Stimulated activated naive CD8-positive, alpha-beta T cell treated with anti-CD3 and anti-CD28 coated beads, Interleukin-15, amount 100 ng/mL, for 72 hours (primary cell): ENCODE measurements around the gene ATG12.

Experiments used
- ATAC-seq: fragments of 150-1000 bp; cut with Tn5 transposase; 2 replicates; pipeline ENCODE4 v1.10.0; 2021; ENCODE audit warnings: mild to moderate bottlenecking, moderate library complexity
- DNase-seq, 2 donors: peaks; one replicate each; pipeline ENCODE4 v3.0.0; 2021 to 2022
- H3K27ac Mint-ChIP-seq, 2 donors: one replicate each; pipeline ENCODE4 v1.8.0; 2022; ENCODE audit warnings: mild to moderate bottlenecking in 2 of 2, mixed read lengths in 2 of 2, moderate library complexity in 2 of 2
- H3K27me3 Mint-ChIP-seq: one replicate; pipeline ENCODE4 v1.8.0; 2022; ENCODE audit warnings: mixed read lengths
- H3K4me1 Mint-ChIP-seq: one replicate; pipeline ENCODE4 v1.8.0; 2022; ENCODE audit warnings: mild to moderate bottlenecking, mixed read lengths
- H3K4me3 Mint-ChIP-seq, 2 donors: one replicate each; pipeline ENCODE4 v1.8.0; 2022; ENCODE audit warnings: mild to moderate bottlenecking in 2 of 2, mixed read lengths in 2 of 2, moderate library complexity in 1 of 2
- H3K9me3 Mint-ChIP-seq, 2 donors: one replicate each; pipeline ENCODE4 v1.8.0; 2022; ENCODE audit warnings: mixed read lengths in 2 of 2

Gene ATG12

DNA sequence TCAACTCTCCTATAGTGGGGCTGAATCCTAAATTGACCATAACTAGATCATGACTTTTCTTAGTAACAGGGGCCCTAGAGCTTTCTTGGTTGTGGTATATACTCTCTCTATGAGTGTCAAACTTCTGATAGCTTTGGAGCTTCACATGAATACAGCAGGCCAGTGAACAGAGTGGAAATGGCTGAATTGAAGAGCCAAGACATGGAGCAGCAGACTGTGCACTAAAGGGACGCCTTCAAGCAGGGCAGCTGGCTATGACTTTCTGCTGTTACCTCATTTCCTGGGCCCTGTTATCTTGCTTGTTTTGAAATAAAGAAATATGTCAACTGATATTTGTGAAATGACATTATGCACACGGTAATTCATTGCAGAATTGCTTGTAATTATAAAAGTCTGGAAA, 41.3 kb downstream of the ATG12 start:
- Mint-ChIP-seq H3K4me3 (no peak overlapping the region), H3K27ac (peak overlapping the region in 1 of 2 donors; percentile 63), H3K27me3 (peaks cover 40% of the 10 kb centered on the region), H3K4me1 (no peaks in the 10 kb centered on the region), H3K9me3 (no peaks in the 10 kb centered on the region)
- DNase-seq (no peak), ATAC-seq (peak; percentile 33)

GRCh38 chr5:115798252-115798651, 43.1 kb downstream of the ATG12 start:
- no peaks in the 10 kb centered on the region for H3K4me1 Mint-ChIP-seq

GRCh38 chr5:115796656-115797055, 44.7 kb downstream of the ATG12 start:
- H3K9me3 Mint-ChIP-seq = no peaks in the 10 kb centered on the region
- no peak overlapping the region for H3K27ac Mint-ChIP-seq
- H3K27me3 Mint-ChIP-seq = peaks cover 53% of the 10 kb centered on the region
- ATAC-seq (no peak), DNase-seq (no peak)
- H3K4me1 Mint-ChIP-seq = no peaks in the 10 kb centered on the region
- no peak overlapping the region for H3K4me3 Mint-ChIP-seq

More at GRCh38 chr5:115798252-115798651, 43.1 kb downstream of the ATG12 start:
- ATAC-seq (no peak), DNase-seq (no peak)
- Mint-ChIP-seq H3K27ac (no peak overlapping the region), H3K27me3 (peaks cover 46% of the 10 kb centered on the region), H3K9me3 (no peaks in the 10 kb centered on the region), H3K4me3 (no peak overlapping the region)

DNA sequence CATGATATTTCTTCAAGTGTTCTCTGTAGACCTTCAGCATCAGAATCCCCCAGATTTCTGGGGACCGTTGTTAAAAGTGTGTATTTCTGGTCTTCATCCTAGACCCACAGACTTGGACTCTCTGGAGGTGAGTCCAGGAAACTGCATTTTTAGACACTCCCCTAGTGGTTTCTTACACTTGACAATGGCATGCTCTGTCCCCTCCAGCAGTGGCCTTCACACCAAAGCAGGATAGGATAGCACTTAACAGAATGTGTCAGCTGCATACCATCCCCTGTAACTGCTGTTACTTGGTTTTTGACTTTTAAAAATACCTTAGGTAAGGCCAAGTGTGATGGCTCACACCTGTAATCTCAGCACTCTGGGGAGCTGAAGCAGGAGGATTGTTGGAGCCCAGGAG, 45.7 kb downstream of the ATG12 start:
- no peaks in the 10 kb centered on the region for H3K9me3 Mint-ChIP-seq
- H3K27ac Mint-ChIP-seq = no peak overlapping the region
- no peak for ATAC-seq
- H3K4me1 Mint-ChIP-seq = no peaks in the 10 kb centered on the region
- H3K4me3 Mint-ChIP-seq = no peak overlapping the region
- H3K27me3 Mint-ChIP-seq = peaks cover 63% of the 10 kb centered on the region
- no peak for DNase-seq

DNA sequence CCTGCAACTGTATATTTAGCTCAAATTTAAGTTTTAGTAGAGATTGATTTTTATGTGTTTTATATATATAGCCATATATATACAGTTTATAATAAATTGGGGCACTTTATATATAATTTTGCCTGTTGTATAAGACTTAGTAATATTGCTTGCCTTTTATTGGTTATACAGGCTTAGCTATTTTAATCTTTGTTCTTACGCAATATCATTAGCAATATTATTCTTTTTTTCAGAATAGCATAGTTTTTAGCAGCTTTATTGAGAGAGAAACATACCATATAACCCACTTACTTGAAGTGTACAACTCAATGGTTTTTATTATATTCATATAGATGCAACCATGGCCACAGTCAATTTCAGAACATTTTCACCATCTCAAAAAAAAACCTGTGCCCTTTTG, 52.9 kb downstream of the ATG12 start:
- Mint-ChIP-seq H3K4me3 (no peak overlapping the region), H3K9me3 (peaks cover 0 to 10% of the 10 kb centered on the region in 2 donors), H3K27ac (no peak overlapping the region), H3K4me1 (no peaks in the 10 kb centered on the region), H3K27me3 (peaks cover 79% of the 10 kb centered on the region)
- DNase-seq (no peak), ATAC-seq (no peak)

- DNase-seq (no peak), ATAC-seq (no peak)
- Mint-ChIP-seq H3K9me3 (peaks cover 0 to 10% of the 10 kb centered on the region in 2 donors), H3K4me3 (no peak overlapping the region), H3K27me3 (peaks cover 71% of the 10 kb centered on the region), H3K4me1 (no peaks in the 10 kb centered on the region), H3K27ac (no peak overlapping the region)
These were observed 53.9 kb downstream of the ATG12 start for GRCh38 chr5:115787426-115787825.

- Mint-ChIP-seq H3K27me3 (peaks cover 73% of the 10 kb centered on the region), H3K9me3 (peaks cover 0 to 10% of the 10 kb centered on the region in 2 donors), H3K27ac (no peak overlapping the region), H3K4me1 (no peaks in the 10 kb centered on the region), H3K4me3 (no peak overlapping the region)
- DNase-seq (no peak), ATAC-seq (no peak)
These were observed 55.8 kb downstream of the ATG12 start for GRCh38 chr5:115785381-115786065.

- Mint-ChIP-seq H3K27ac (no peak overlapping the region), H3K4me1 (no peaks in the 10 kb centered on the region), H3K9me3 (no peaks in the 10 kb centered on the region), H3K27me3 (peaks cover 46% of the 10 kb centered on the region), H3K4me3 (no peak overlapping the region)
- DNase-seq (no peak), ATAC-seq (no peak)
These were observed 62.9 kb downstream of the ATG12 start for GRCh38 chr5:115778417-115778816.
